H1 (cell line): ENCODE results near the gene TMEM151A. TPM values are rescaled to one million over a fixed set of nuclear protein-coding genes. Genes with fewer than 3 reads are reported as not detected.
A peak's percentile ranks its signal among the peaks of the same experiment; 100 is the strongest.

Experiments used
- CEBPB ChIP-seq: IDR thresholded peaks from 2 replicates; pipeline ENCODE4 v1.6.1; 2012; ENCODE audit warnings: low read depth, low read length
- CTBP2 ChIP-seq: IDR thresholded peaks from 2 replicates; pipeline ENCODE4 v1.7.0; 2011; ENCODE audit warnings: borderline replicate concordance, mild to moderate bottlenecking, moderate library complexity, mixed read lengths, low read length; ENCODE audit not compliant: insufficient read depth, insufficient read length
- CTCF ChIP-seq, 3 experiments: IDR thresholded peaks; 1 replicate in 2 of 3; 2 replicates in 1 of 3; pipeline versions ENCODE4 v1.5.1 to v1.6.1; 2011; ENCODE audit warnings: low read length in 3 of 3, mild to moderate bottlenecking in 3 of 3, inconsistent platforms in 2 of 3, low read depth in 1 of 3, moderate library complexity in 1 of 3; ENCODE audit not compliant: insufficient read depth in 1 of 3; ENCODE audit errors: control extremely low read depth in 1 of 3
- JUN ChIP-seq: IDR thresholded peaks from 2 replicates; pipeline ENCODE4 v1.6.1; 2011; ENCODE audit warnings: low read depth, mild to moderate bottlenecking, improper control_type of control experiment, low read length
- POLR2A ChIP-seq, 2 experiments: IDR thresholded peaks; 1 replicate in 1 of 2; 2 replicates in 1 of 2; pipeline ENCODE4 v1.6.1; 2011; ENCODE audit warnings: low read depth in 2 of 2, low read length in 2 of 2, mild to moderate bottlenecking in 2 of 2; ENCODE audit errors: control extremely low read depth in 1 of 2
- YY1 ChIP-seq: IDR thresholded peaks from 2 replicates; pipeline ENCODE4 v1.6.1; 2011; ENCODE audit warnings: low read depth, mild to moderate bottlenecking, low read length
- polyA plus RNA-seq, 7 experiments: library from polyadenylated mRNA; depleted of rRNA in 3 of 7; stranded (reverse) in 5 of 7; unstranded in 2 of 7; fragments of >200 nt in 5 of 7; fragments of 200-250 nt in 2 of 7; gene quantifications; 1 replicate in 5 of 7; 2 replicates in 1 of 7; 4 replicates in 1 of 7; pipeline versions ENCODE4 v1.2.1 to v1.2.3, GENCODE V29; 2011 to 2013; ENCODE audit warnings: missing spikeins in 2 of 7, mixed read lengths in 2 of 7
- total RNA-seq: library from RNA; stranded (reverse); fragmentation: NEBNext Ultra II Directional; extraction: Animal tissue kit (Norgen Biotek cat#: 25700); gene quantifications from 2 replicates; pipeline ENCODE4 v1.2.1, GENCODE V29; 2021

The TMEM151A gene
- total and polyA plus RNA-seq, 2 of the 8 experiments (the other 6 are each of a cell fraction or from before 2014, with no cell fraction given) = 3.2 TPM

GRCh38 chr11:66328302-66329144 lies 36.8 kb downstream of the TMEM151A start (continued):
- peak; percentile 95 to 98 (median 97) for TF ChIP-seq CTCF (IDR thresholded peaks at IDR 0.05; ENCODE audit: control extremely low read depth in 1 of 3, insufficient read depth in 1 of 3, low read depth in 1 of 3, low read length in 3 of 3)
- TF ChIP-seq YY1 = peak; percentile 38
- TF ChIP-seq JUN = no peak
- no peak; a peak in 1 of 3 replicates for TF ChIP-seq POLR2A (IDR thresholded peaks at IDR 0.05; ENCODE audit: control extremely low read depth in 1 of 2, low read depth in 2 of 2, low read length in 2 of 2)
- no peak for TF ChIP-seq CEBPB
- no peak for TF ChIP-seq CTBP2
